T-helper 1 cell (primary cell): ENCODE data around the gene UBAC2.
"Not testable (repeated sequence)": the region's sequence is repeated elsewhere in the genome, so short reads cannot be mapped to it uniquely, and the experiment has no call there.

Experiments
- DNase-seq, 5 donors: peaks; one replicate each; pipeline ENCODE4 v3.0.0-alpha.2; 2012 to 2020

UBAC2 gene

DNA sequence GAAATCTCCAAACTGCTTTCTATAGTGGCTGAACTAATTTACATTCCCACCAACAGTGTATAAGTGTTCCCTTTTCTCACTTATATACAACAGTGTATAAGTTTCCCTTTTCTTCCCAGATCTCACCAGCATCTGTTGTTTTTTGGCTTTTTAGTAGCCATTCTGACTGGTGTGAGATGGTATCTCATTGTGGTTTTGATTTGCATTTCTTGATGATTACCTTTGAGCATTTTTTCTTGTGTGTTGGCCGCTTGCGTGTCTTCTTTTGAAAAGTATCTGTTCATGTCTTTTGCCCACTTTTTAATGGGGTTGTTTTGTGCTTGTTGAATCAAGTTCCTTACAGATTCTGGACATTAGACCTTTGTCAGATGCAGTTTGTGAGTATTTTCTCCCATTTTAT is 49.0 kb downstream of the UBAC2 start:
- not testable (repeated sequence) for DNase-seq

- peak in 1 of 5 donors; percentile 44 for DNase-seq
Measured at GRCh38 chr13:99250982-99251825, 50.5 kb downstream of the UBAC2 start.

DNA sequence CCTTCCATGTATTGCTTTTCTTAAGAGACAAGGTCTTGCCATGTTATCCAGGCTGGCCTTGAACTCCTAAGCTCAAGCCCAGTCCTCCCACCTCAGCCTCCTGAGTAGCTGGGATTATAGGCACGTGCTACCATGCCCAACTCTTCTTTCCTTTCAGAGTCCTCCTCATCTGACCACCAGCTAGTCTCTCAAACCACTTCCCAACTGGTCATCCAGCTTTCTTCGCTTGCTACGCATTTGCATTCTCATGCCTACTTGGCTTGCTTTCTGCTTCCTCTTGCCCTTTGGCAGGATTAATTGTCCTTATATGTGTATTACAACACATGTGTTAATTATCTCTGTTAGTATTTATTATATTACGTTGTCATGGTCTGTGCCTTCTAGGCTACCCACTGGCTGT is 51.3 kb downstream of the UBAC2 start:
- DNase-seq: no peak

GRCh38 chr13:99254830-99255229 is 54.2 kb downstream of the UBAC2 start:
- DNase-seq: no peak

- no peak for DNase-seq
Measured at GRCh38 chr13:99255271-99255670, 54.6 kb downstream of the UBAC2 start.

GRCh38 chr13:99256283-99256682 is 55.6 kb downstream of the UBAC2 start:
- no peak for DNase-seq

DNA sequence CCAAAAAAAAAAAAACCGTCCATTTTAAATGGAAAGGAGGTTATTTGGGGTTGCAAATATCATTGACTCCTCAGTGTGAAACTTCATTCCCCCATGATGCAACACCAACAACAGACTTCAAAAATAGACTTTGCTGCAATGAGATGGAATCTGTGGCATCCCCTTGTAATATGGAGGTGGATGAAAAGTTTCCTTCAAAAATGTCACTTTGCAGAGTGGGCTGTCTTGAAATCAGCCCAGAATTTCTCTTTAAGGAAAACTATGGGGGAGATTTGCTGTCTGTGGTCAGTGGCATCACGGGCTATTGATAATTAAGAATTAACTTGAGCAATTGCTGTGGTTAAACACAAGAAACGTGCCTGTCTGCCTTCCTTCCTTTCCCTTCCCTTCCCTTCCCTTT is 56.1 kb downstream of the UBAC2 start:
- DNase-seq: peak in 1 of 5 donors; percentile 25

DNA sequence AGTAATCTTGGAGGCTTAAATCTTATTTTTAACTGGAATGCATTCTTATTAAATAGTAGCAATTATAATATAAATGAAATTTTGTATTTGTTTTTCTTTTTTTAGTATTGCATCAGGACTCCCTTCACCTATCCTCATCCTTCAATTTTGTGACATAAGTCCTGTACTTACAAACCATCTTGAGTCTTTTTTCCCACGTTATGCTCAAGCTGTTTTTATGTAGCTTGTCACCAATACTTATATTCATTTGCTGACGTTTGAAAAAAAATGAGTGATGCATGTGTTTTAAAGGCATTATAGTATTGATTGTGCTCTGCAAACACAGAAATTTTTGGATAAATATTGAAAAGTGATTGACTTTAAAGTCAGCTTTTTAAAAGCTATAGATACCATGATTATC is 56.6 kb downstream of the UBAC2 start:
- DNase-seq: no peak

DNA sequence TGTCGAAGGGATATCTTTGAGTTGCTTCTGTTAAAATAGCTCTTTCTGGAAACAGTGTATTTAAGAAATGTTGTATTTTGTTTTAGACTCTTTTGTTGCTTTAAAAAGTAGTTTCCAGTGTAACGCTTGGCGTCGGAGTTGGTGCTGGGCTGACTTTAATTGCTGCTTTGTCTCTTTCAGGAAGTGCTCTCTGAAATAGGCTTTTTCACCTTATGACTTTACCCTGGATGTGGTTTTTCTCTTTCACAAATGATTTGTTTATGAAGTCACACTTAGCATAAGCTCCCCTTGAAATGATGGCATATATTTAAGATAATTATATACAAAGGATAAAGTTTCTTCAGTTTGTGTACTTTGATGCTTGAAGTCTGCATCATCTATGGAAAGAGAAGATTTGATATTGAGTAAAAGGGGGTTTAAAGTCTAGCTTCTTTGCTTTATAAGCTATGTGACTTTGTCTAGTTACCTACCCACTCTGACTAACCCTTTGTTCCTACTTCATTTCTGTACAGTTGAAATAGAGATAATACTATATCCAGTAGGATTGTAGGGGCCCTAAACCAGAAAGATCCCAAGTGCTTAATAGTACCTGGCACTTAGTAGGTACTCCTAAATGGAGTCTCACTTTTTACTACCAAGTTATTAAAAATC is 57.7 kb downstream of the UBAC2 start, which contains the start of gene GPR18:
Gene GPR18, minus strand, starts transcription at position 170 of the 651 bp plus-strand sequence. CDS start 2,507 bp downstream, outside the sequence.
- peak in 2 of 5 donors; percentile 28 to 83 for DNase-seq

GRCh38 chr13:99258946-99259345 is 58.3 kb downstream of the UBAC2 start:
- DNase-seq: peak in 1 of 5 donors; percentile 66

GRCh38 chr13:99260216-99260615 is 59.6 kb downstream of the UBAC2 start:
- DNase-seq: no peak

DNA sequence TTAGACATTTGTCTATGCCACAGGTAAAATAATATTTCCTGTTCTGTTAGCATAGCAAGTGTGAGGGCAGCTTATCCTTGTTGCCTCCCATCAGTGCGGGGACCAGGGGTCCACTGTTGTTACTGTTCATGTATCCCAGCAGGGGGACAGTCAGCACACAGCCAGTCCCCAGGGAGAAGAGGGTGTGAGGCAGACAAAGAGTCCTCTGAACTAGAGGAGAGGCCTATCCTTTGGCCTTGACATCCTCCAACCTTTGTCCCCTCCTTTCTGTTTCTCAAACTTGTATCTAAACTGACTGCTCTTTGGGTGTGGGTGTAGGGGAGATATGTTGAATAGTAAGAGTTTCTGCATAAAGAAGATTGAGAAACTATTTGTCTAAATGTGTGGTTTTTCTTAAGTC is 60.4 kb downstream of the UBAC2 start:
- DNase-seq: no peak

DNA sequence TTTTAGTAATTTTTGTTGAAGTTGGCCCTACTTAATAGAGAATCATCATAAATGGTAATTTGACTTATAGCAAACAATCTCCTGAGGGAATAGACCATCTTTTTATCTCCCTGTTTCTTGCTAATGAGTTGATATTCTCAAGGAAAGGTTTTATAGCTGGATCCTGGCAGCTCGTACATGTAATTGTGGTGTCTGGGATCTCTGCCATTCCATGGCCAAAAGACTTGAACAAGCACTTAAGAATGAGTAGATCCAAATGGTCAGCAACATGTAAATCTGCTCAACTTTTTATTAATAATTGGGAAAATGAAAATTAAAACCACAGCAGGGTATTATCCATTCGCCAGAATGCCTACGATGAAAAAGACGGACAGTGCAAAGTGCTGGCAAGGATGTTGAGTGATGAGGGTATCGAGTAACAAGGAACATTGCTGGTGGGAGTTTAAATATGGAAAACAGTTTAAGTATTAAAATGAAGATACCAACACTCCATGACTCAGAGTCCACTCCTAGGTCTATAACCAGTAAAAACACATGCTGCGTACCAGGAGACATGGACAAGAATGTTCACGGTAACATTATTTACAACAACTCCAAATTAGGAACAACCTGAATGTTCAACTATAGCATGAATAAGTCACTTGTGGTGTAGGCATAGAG is 62.6 kb downstream of the UBAC2 start:
- DNase-seq: no peak

DNA sequence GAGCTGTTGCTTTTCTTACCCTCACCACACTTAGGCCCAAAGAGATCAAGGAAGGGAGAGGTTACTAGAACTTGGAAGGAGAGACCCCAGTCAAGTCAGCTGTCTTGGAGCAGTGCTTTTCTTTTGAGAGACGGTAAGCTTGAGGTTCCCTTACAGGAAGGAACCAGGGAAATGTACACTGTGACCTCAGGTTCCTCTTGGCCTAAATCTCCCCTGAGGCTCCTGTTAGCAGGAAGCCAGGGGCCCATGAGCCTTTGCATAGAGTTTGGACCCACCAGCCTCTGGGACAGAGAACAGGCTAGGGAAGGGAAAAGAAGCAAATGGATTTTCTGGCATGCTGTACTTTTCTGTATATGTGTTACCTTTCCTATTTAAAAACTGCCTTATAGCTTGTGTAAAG is 63.4 kb downstream of the UBAC2 start:
- DNase-seq: no peak

DNA sequence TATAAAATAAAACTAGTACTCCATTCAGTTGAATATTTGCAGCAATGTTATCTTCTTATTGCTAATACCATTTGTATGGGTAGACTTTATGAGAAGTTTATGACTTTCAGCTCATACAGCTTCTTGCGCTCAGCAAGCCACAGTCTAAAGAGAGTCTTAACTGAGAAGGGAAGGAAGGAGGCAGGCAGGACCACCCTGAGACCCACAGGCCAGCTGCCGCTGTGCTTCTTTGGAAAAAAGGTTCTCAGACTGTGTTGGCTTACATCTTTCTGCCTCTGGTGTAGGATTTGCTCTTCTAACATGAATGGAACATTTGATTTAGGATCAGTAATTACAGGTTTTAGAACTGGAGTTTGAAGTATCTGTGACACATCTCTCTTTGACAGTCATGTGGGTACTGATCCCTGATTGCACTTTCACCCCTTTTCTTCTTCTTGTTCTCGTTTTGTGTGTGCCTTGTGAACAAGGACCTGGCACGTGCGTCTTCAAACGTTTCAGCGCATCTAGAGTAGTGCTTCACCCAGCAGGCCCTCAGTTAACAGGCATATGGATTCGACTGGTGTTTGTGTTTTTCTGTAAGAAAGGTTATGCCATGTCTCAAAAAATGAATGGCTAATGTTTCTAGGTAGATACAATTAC is 64.6 kb downstream of the UBAC2 start:
- peak in 1 of 5 donors; percentile 47 for DNase-seq

DNA sequence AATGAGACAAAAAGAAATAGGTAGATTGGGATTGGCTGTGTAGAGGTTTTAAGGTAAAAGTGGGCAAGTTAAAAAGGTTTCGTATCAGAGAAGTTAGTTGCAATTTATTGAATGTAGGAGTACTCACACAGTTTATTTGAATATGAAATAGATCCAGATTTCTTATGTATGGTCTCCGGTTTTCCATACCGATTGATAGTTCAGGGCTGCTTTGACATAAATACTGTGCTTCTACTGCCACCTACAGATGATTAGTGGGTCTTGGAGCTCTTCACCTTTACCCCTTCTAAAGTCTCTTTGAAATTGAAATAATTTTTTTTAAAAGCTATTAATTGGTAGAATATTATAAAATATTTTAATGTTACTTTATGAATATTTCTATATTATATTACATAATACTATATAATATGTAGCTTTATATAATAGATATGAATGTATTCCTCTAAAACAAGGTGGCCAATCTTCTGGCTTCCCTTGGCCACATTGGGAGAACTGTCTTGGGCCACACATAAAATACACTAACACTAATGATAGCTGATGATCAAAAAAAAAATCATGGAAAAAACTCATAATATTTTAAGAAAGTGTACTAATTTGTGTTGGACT is 65.3 kb downstream of the UBAC2 start:
- DNase-seq: peak in 1 of 5 donors; percentile 60

GRCh38 chr13:99266827-99267226 is 66.2 kb downstream of the UBAC2 start:
- DNase-seq: no peak

GRCh38 chr13:99267927-99268326 is 67.3 kb downstream of the UBAC2 start:
- DNase-seq: no peak

- no peak for DNase-seq
Measured at GRCh38 chr13:99268822-99269221, 68.2 kb downstream of the UBAC2 start.

- DNase-seq: peak in 1 of 5 donors; percentile 73
Measured at GRCh38 chr13:99269627-99270241, 69.1 kb downstream of the UBAC2 start.

- DNase-seq: no peak
Measured at GRCh38 chr13:99270518-99270917, 69.9 kb downstream of the UBAC2 start.

- DNase-seq: no peak
Measured at GRCh38 chr13:99271249-99271648, 70.6 kb downstream of the UBAC2 start.
